WERI-Rb-1 (cell line): ENCODE results near the gene CHST5.

Source experiments
- DNase-seq: peaks from one replicate; pipeline ENCODE4 v3.0.0-alpha.2; 2020
- H3K27ac ChIP-seq: fragments of 250-450 bp; sonication (Bioruptor Pico); 2 replicates; pipeline ENCODE4 v1.5.1; 2020; ENCODE audit warnings: mild to moderate bottlenecking, moderate library complexity
- H3K27me3 ChIP-seq: fragments of 250-450 bp; sonication (Bioruptor Pico); 2 replicates; pipeline ENCODE4 v1.5.1; 2021; ENCODE audit warnings: mild to moderate bottlenecking, low read depth, moderate library complexity; ENCODE audit not compliant: insufficient read depth, severe bottlenecking
- H3K36me3 ChIP-seq: fragments of 250-450 bp; sonication (Bioruptor Pico); 2 replicates; pipeline ENCODE4 v1.5.1; 2020; ENCODE audit warnings: mild to moderate bottlenecking, moderate library complexity
- H3K4me3 ChIP-seq: 2 replicates; pipeline ENCODE4 v1.5.1; 2011; ENCODE audit warnings: low read depth, mild to moderate bottlenecking, control low read depth, low read length
- H3K9me3 ChIP-seq: fragments of 250-450 bp; sonication (Bioruptor Pico); 2 replicates; pipeline ENCODE4 v1.5.1; 2021; ENCODE audit warnings: mild to moderate bottlenecking, moderate library complexity; ENCODE audit not compliant: severe bottlenecking
- CTCF ChIP-seq: IDR thresholded peaks from 2 replicates; pipeline ENCODE4 v1.5.1; 2011; ENCODE audit warnings: low read depth, mild to moderate bottlenecking, control low read depth, inconsistent platforms, low read length

Gene CHST5

GRCh38 chr16:75566758-75567255, 30.9 kb upstream of the CHST5 start:
- no peak for DNase-seq
- no peaks in the 10 kb centered on the region for H3K9me3 ChIP-seq
- peaks cover 43% of the 10 kb centered on the region for H3K36me3 ChIP-seq
- no peak for TF ChIP-seq CTCF
- peak overlapping the region; percentile 58 for H3K4me3 ChIP-seq
- H3K27me3 ChIP-seq: no peaks in the 10 kb centered on the region
- peak overlapping the region; percentile 69 for H3K27ac ChIP-seq

GRCh38 chr16:75566040-75566757, 30.3 kb upstream of the CHST5 start, which contains the start of gene GABARAPL2:
Gene GABARAPL2 (plus strand): TSS chr16:75566379. CDS start chr16:75566487, 108 bp downstream.
- peak within 1 kb of the TSS; percentile 69 for H3K27ac ChIP-seq
- TF ChIP-seq CTCF: no peak
- no peaks in the 10 kb centered on the region for H3K9me3 ChIP-seq
- peaks cover 39% of the 10 kb centered on the region for H3K36me3 ChIP-seq
- peak; percentile 88 for DNase-seq
- no peaks in the 10 kb centered on the region for H3K27me3 ChIP-seq
- H3K4me3 ChIP-seq: peak within 1 kb of the TSS; percentile 58

- Histone ChIP-seq H3K27me3 (no peaks in the 10 kb centered on the region), H3K27ac (peak overlapping the region; percentile 69), H3K36me3 (peaks cover 33% of the 10 kb centered on the region), H3K4me3 (peak overlapping the region; percentile 58), H3K9me3 (no peaks in the 10 kb centered on the region)
- no peak for DNase-seq
- no peak for TF ChIP-seq CTCF
Measured at GRCh38 chr16:75565640-75566039, 29.7 kb upstream of the CHST5 start.

GRCh38 chr16:75559564-75560372, 23.9 kb upstream of the CHST5 start:
- H3K4me3 ChIP-seq: no peak overlapping the region
- no peak for DNase-seq
- H3K27me3 ChIP-seq: no peaks in the 10 kb centered on the region
- no peaks in the 10 kb centered on the region for H3K36me3 ChIP-seq
- H3K9me3 ChIP-seq: no peaks in the 10 kb centered on the region
- no peak overlapping the region for H3K27ac ChIP-seq
- no peak for TF ChIP-seq CTCF

GRCh38 chr16:75558846-75559401, 23.0 kb upstream of the CHST5 start:
- no peaks in the 10 kb centered on the region for H3K36me3 ChIP-seq
- no peaks in the 10 kb centered on the region for H3K27me3 ChIP-seq
- no peak for DNase-seq
- no peak for TF ChIP-seq CTCF
- no peak overlapping the region for H3K27ac ChIP-seq
- H3K4me3 ChIP-seq: no peak overlapping the region
- H3K9me3 ChIP-seq: no peaks in the 10 kb centered on the region
